ENCODE results near the gene MRPS25. TPM values are rescaled to one million over a fixed set of nuclear protein-coding genes. Genes with fewer than 3 reads are reported as not detected.

Gene MRPS25
- total and polyA plus RNA-seq, 9 of the 15 experiments (the other 6 are each of a cell fraction or from before 2014, with no cell fraction given), result 34.3 to 129 (median 78.2) TPM

GRCh38 chr3:15064835-15065549 is at the start of gene MRPS25 (continued):
- TF ChIP-seq PCBP2 (IDR thresholded peaks at IDR 0.05; ENCODE audit: low read depth, low read length, poor library complexity, severe bottlenecking) (no peak), YY1 (IDR thresholded peaks at IDR 0.05; ENCODE audit: borderline replicate concordance in 1 of 3, control insufficient read depth in 1 of 3, extremely low read depth in 1 of 3, insufficient read depth in 3 of 3, insufficient read length in 1 of 3, insufficient replicate concordance in 2 of 3, low read depth in 1 of 3, low read length in 2 of 3) (peak in 2 of 3 experiments; percentile 66 to 70), THAP7 (CRISPR knock-in tag; IDR thresholded peaks at IDR 0.05) (peak; percentile 64; the same call in 1 of the 2 replicates), ARID3A (IDR thresholded peaks at IDR 0.05; ENCODE audit: borderline replicate concordance, low read depth, low read length) (no peak), ZNF583 (CRISPR knock-in tag; IDR thresholded peaks at IDR 0.05) (no peak), ZBTB26 (CRISPR knock-in tag; IDR thresholded peaks at IDR 0.05) (peak; percentile 92), ZNF431 (CRISPR knock-in tag; IDR thresholded peaks at IDR 0.05) (peak; percentile 75), PREB (CRISPR knock-in tag; IDR thresholded peaks at IDR 0.05) (no peak), ELF1 (tag; IDR thresholded peaks at IDR 0.05) (0 out of 2 replicates have a peak, but pooled peaks have one; percentile 48), CSDE1 (IDR thresholded peaks at IDR 0.05) (no peak; a peak in 1 of 4 replicates), GATAD2A (IDR thresholded peaks at IDR 0.05) (no peak), ZNF740 (CRISPR knock-in tag; IDR thresholded peaks at IDR 0.05) (no peak), ZNF740 (tag; IDR thresholded peaks at IDR 0.05) (no peak), RFX1 (IDR thresholded peaks at IDR 0.05) (no peak), PCBP1 (IDR thresholded peaks at IDR 0.05; ENCODE audit: low read depth, low read length, poor library complexity, severe bottlenecking) (peak; percentile 25), PHF21A (IDR thresholded peaks at IDR 0.05; ENCODE audit: borderline replicate concordance, low read depth) (no peak), MXI1 (IDR thresholded peaks at IDR 0.05; ENCODE audit: low read depth, low read length) (peak; percentile 45; the same call in 1 of the 2 replicates), HMBOX1 (IDR thresholded peaks at IDR 0.05) (no peak), ZNF24 (IDR thresholded peaks at IDR 0.05) (no peak), NBN (IDR thresholded peaks at IDR 0.05; ENCODE audit: low read depth) (no peak), EGR1 (conservative IDR thresholded peaks at IDR 0.05) (peak; percentile 74; the same call in 1 of the 2 replicates)

All from K562 (cell line).